ENCODE measurements around the gene COL6A1.

GRCh38 chr21:45957981-45958600 lies 23.5 kb upstream of the COL6A1 start:
- no peak for TF ChIP-seq GABPA (IDR thresholded peaks at IDR 0.05; ENCODE audit: low read depth)
- TF ChIP-seq CTCF (IDR thresholded peaks at IDR 0.05; ENCODE audit: insufficient read depth, low read length) = no peak
- TF ChIP-seq POLR2AphosphoS5 (IDR thresholded peaks at IDR 0.05; ENCODE audit: low read depth) = no peak
- no peak for TF ChIP-seq REST (IDR thresholded peaks at IDR 0.05; ENCODE audit: insufficient replicate concordance, low read depth)
